ENCODE data around the gene NUDT12.

Gene NUDT12

GRCh38 chr5:103541114-103541513, 21.5 kb downstream of the NUDT12 start:
- ATAC-seq: no peak

GRCh38 chr5:103539376-103540330, 22.9 kb downstream of the NUDT12 start:
- TF ChIP-seq ZFP30 (CRISPR knock-in tag; IDR thresholded peaks at IDR 0.05) (no peak), ZFP3 (CRISPR knock-in tag; IDR thresholded peaks at IDR 0.05) (no peak), TSHZ2 (CRISPR knock-in tag; IDR thresholded peaks at IDR 0.05) (no peak), PPARA (CRISPR knock-in tag; IDR thresholded peaks at IDR 0.05; ENCODE audit: borderline replicate concordance) (no peak), ZNF70 (CRISPR knock-in tag; IDR thresholded peaks at IDR 0.05) (no peak), CSDC2 (CRISPR knock-in tag; IDR thresholded peaks at IDR 0.05) (no peak), ESRRG (CRISPR knock-in tag; IDR thresholded peaks at IDR 0.05) (no peak), POU6F1 (CRISPR knock-in tag; IDR thresholded peaks at IDR 0.05; ENCODE audit: borderline replicate concordance, low read depth) (no peak), ISL1 (CRISPR knock-in tag; IDR thresholded peaks at IDR 0.05) (no peak), SNAI2 (CRISPR knock-in tag; IDR thresholded peaks at IDR 0.05) (no peak), CREB5 (CRISPR knock-in tag; IDR thresholded peaks at IDR 0.05; ENCODE audit: low read depth) (no peak), ZNF565 (CRISPR knock-in tag; conservative IDR thresholded peaks at IDR 0.05; ENCODE audit: low read depth) (no peak), GLIS3 (CRISPR knock-in tag; IDR thresholded peaks at IDR 0.05) (no peak), ARNTL (CRISPR knock-in tag; IDR thresholded peaks at IDR 0.05; ENCODE audit: borderline replicate concordance, low read depth) (no peak), PATZ1 (CRISPR knock-in tag; IDR thresholded peaks at IDR 0.05; ENCODE audit: borderline replicate concordance) (no peak), TOX (CRISPR knock-in tag; IDR thresholded peaks at IDR 0.05; ENCODE audit: borderline replicate concordance) (no peak), RARB (CRISPR knock-in tag; IDR thresholded peaks at IDR 0.05) (no peak)
- ATAC-seq: no peak

More at GRCh38 chr5:103541114-103541513, 21.5 kb downstream of the NUDT12 start:
- TF ChIP-seq CSDC2 (CRISPR knock-in tag; IDR thresholded peaks at IDR 0.05) (no peak), SNAI2 (CRISPR knock-in tag; IDR thresholded peaks at IDR 0.05) (no peak), POU6F1 (CRISPR knock-in tag; IDR thresholded peaks at IDR 0.05; ENCODE audit: borderline replicate concordance, low read depth) (no peak), CSRNP3 (CRISPR knock-in tag; IDR thresholded peaks at IDR 0.05) (no peak), ZC3H10 (CRISPR knock-in tag; IDR thresholded peaks at IDR 0.05) (no peak), ARNTL (CRISPR knock-in tag; IDR thresholded peaks at IDR 0.05; ENCODE audit: borderline replicate concordance, low read depth) (no peak), ZFP3 (CRISPR knock-in tag; IDR thresholded peaks at IDR 0.05) (no peak), PPARA (CRISPR knock-in tag; IDR thresholded peaks at IDR 0.05; ENCODE audit: borderline replicate concordance) (no peak), CREB5 (CRISPR knock-in tag; IDR thresholded peaks at IDR 0.05; ENCODE audit: low read depth) (no peak), ZNF8 (CRISPR knock-in tag; IDR thresholded peaks at IDR 0.05) (no peak)
